Effector memory CD8-positive, alpha-beta T cell (primary cell): ENCODE results near the gene ADAMTS3.

ENCODE experiments used
- ATAC-seq: fragments of 150-1000 bp; cut with Tn5 transposase; replicated peaks from 2 replicates; pipeline ENCODE4 v1.10.0; 2021; ENCODE audit warnings: mild to moderate bottlenecking, moderate library complexity
- DNase-seq, 3 experiments: peaks; one replicate each; pipeline ENCODE4 v3.0.0; 2021
- H3K27ac Mint-ChIP-seq, 2 donors: one replicate each; pipeline ENCODE4 v1.8.0; 2022; ENCODE audit warnings: mild to moderate bottlenecking in 2 of 2, mixed read lengths in 2 of 2, moderate library complexity in 2 of 2
- H3K27me3 Mint-ChIP-seq, 2 donors: one replicate each; pipeline ENCODE4 v1.8.0; 2022; ENCODE audit warnings: mixed read lengths in 2 of 2
- H3K36me3 Mint-ChIP-seq: one replicate; pipeline ENCODE4 v1.8.0; 2022; ENCODE audit warnings: mild to moderate bottlenecking, moderate library complexity, mixed read lengths; ENCODE audit not compliant: insufficient read depth
- H3K4me1 Mint-ChIP-seq, 2 donors: one replicate each; pipeline ENCODE4 v1.8.0; 2022; ENCODE audit warnings: low read depth in 2 of 2, mixed read lengths in 2 of 2
- H3K4me3 Mint-ChIP-seq, 2 donors: one replicate each; pipeline ENCODE4 v1.8.0; 2022; ENCODE audit warnings: mild to moderate bottlenecking in 2 of 2, mixed read lengths in 2 of 2, moderate library complexity in 2 of 2
- H3K9me3 Mint-ChIP-seq, 2 donors: one replicate each; pipeline ENCODE4 v1.8.0; 2022; ENCODE audit warnings: mixed read lengths in 2 of 2

ADAMTS3 gene

GRCh38 chr4:72290737-72291136 lies 278.3 kb downstream of the ADAMTS3 start:
- Mint-ChIP-seq H3K27ac (no peak overlapping the region), H3K36me3 (no peaks in the 10 kb centered on the region)
- no peak for ATAC-seq

GRCh38 chr4:72286910-72287309 lies 282.1 kb downstream of the ADAMTS3 start:
- no peak for DNase-seq
- H3K9me3 Mint-ChIP-seq = no peaks in the 10 kb centered on the region
- no peaks in the 10 kb centered on the region for H3K4me1 Mint-ChIP-seq
- no peaks in the 10 kb centered on the region for H3K27me3 Mint-ChIP-seq
- no peaks in the 10 kb centered on the region for H3K36me3 Mint-ChIP-seq
- no peak for ATAC-seq
- H3K27ac Mint-ChIP-seq = peak overlapping the region in 1 of 2 donors; percentile 39
- H3K4me3 Mint-ChIP-seq = no peak overlapping the region

More at GRCh38 chr4:72290737-72291136, 278.3 kb downstream of the ADAMTS3 start:
- H3K9me3 Mint-ChIP-seq = no peaks in the 10 kb centered on the region
- no peak for DNase-seq
- H3K4me1 Mint-ChIP-seq = no peaks in the 10 kb centered on the region
- peaks cover 11 to 19% of the 10 kb centered on the region in 2 donors for H3K27me3 Mint-ChIP-seq
- no peak overlapping the region for H3K4me3 Mint-ChIP-seq

DNA sequence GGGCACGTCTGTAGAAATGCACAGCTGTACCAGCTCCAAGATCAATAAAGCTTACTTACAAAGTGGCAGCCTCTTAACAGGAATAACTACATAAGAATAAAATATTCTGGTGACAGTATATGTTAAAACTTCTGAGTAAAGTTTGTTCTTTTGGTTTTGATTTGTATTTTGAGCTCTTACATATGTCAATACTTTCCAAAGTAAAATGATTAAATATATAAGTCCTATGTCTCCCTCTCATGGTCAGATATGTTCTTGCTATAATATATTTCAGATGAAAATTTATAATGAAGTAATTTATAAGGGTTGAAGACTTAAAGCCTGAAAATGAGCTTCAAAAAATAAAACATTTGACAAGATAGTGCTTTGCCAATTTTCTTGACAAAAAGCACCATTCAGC lies 282.8 kb downstream of the ADAMTS3 start:
- no peak overlapping the region for H3K27ac Mint-ChIP-seq
- H3K27me3 Mint-ChIP-seq = peaks cover 0 to 2% of the 10 kb centered on the region in 2 donors
- no peak for ATAC-seq
- H3K4me1 Mint-ChIP-seq = no peaks in the 10 kb centered on the region
- no peaks in the 10 kb centered on the region for H3K36me3 Mint-ChIP-seq
- no peak overlapping the region for H3K4me3 Mint-ChIP-seq
- H3K9me3 Mint-ChIP-seq = no peaks in the 10 kb centered on the region
- DNase-seq = no peak

DNA sequence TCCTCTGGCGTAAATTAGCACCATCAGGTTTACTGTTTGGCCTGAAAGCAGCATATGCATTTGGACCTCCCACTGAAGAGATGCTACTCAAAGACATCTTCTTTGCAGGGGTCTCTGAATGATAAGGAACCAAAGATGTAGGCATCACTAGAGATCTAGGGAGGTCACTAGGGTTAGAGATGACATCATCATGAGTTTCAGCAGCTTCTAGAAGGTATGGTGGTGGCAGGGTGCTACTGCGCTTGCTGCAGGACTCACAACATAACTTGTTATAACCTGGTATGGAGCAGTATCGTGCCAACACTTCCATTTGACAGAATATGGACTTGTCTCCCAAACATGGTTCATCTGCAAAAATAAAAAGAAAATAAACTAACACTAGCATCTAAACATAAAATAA lies 285.7 kb downstream of the ADAMTS3 start:
- H3K27me3 Mint-ChIP-seq = peaks cover 0 to 7% of the 10 kb centered on the region in 2 donors
- ATAC-seq = no peak
- H3K27ac Mint-ChIP-seq = no peak overlapping the region
- no peaks in the 10 kb centered on the region for H3K9me3 Mint-ChIP-seq
- no peak overlapping the region for H3K4me3 Mint-ChIP-seq
- no peak for DNase-seq
- H3K36me3 Mint-ChIP-seq = no peaks in the 10 kb centered on the region
- no peaks in the 10 kb centered on the region for H3K4me1 Mint-ChIP-seq

DNA sequence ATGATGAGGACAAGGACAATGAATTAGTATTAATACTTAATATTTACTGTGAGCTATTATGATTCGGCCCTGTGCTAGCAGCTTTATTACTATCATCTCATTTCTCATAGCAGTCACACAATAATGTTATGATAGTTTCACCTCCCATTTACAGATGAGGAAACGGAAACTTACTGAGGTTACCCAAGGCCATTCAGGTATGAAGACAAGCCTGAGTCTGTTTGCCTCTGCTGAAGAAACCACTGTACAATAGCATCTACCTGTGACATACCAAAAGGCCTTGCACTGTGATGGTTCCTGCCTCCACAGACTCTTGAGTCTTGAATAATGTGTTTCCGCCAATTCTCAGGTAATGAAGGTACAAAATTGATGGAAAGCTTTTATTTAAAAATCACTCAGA lies 288.8 kb downstream of the ADAMTS3 start:
- no peaks in the 10 kb centered on the region for H3K36me3 Mint-ChIP-seq
- H3K9me3 Mint-ChIP-seq = no peaks in the 10 kb centered on the region
- H3K4me1 Mint-ChIP-seq = no peaks in the 10 kb centered on the region
- peaks cover 0 to 7% of the 10 kb centered on the region in 2 donors for H3K27me3 Mint-ChIP-seq
- ATAC-seq (no peak), DNase-seq (no peak)
- H3K4me3 Mint-ChIP-seq = no peak overlapping the region
- no peak overlapping the region for H3K27ac Mint-ChIP-seq

DNA sequence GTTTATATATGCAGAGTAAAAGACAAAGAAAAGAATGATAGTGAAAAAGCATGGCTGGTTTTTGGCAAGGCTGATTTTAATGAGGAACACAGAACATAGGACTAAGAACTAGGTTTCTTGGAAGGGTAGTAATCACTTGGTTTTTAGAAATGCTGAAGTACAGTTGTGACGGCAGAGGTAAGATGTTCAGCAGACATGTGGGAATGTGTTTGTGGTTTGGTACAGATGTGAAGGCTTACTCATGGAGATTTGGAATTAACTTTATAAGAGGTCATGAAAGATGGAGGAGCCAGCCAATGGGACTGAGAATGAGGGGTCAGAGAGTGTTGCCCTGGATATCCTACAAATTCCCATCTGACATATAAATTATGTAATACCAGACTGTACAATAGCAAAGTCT lies 293.6 kb downstream of the ADAMTS3 start:
- H3K9me3 Mint-ChIP-seq = peaks cover 2 to 3% of the 10 kb centered on the region in 2 donors
- no peaks in the 10 kb centered on the region for H3K27me3 Mint-ChIP-seq
- DNase-seq (no peak), ATAC-seq (no peak)
- H3K27ac Mint-ChIP-seq = no peak overlapping the region
- H3K4me1 Mint-ChIP-seq = no peaks in the 10 kb centered on the region
- H3K4me3 Mint-ChIP-seq = no peak overlapping the region
- H3K36me3 Mint-ChIP-seq = no peaks in the 10 kb centered on the region

GRCh38 chr4:72274251-72274650 lies 294.8 kb downstream of the ADAMTS3 start:
- Mint-ChIP-seq H3K36me3 (no peaks in the 10 kb centered on the region), H3K27ac (no peak overlapping the region), H3K9me3 (peaks cover 2 to 8% of the 10 kb centered on the region in 2 donors), H3K4me3 (no peak overlapping the region), H3K4me1 (no peaks in the 10 kb centered on the region), H3K27me3 (no peaks in the 10 kb centered on the region)
- ATAC-seq = no peak
- no peak for DNase-seq

GRCh38 chr4:72255269-72255668 lies 313.8 kb downstream of the ADAMTS3 start:
- ATAC-seq = no peak
- H3K4me3 Mint-ChIP-seq = no peak overlapping the region
- no peak overlapping the region for H3K27ac Mint-ChIP-seq

DNA sequence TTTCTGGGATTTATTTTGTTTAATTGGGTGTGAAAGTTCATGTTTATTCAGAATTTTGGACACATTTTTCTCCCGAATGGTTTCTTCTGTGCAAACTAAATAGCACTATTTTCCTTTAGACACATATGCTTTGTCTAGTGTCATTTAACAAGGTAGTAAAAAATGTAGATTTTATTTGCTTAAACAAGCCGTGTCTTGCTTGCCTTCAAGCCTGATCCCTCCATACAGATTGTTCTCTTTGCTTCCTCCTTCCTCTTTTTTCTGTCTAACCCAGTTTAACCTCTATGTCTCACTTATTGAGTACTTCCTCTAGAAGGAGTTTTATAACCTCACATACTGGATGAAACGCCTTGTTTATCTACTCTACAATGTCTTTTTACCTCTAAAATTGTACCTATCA lies 325.4 kb downstream of the ADAMTS3 start:
- Mint-ChIP-seq H3K9me3 (no peaks in the 10 kb centered on the region), H3K4me3 (no peak overlapping the region), H3K27me3 (no peaks in the 10 kb centered on the region), H3K4me1 (no peaks in the 10 kb centered on the region), H3K27ac (no peak overlapping the region), H3K36me3 (no peaks in the 10 kb centered on the region)
- DNase-seq (no peak), ATAC-seq (no peak)

More at GRCh38 chr4:72255269-72255668, 313.8 kb downstream of the ADAMTS3 start:
- H3K9me3 Mint-ChIP-seq = no peaks in the 10 kb centered on the region
- no peaks in the 10 kb centered on the region for H3K4me1 Mint-ChIP-seq
- no peak for DNase-seq
- H3K27me3 Mint-ChIP-seq = no peaks in the 10 kb centered on the region
- no peaks in the 10 kb centered on the region for H3K36me3 Mint-ChIP-seq

GRCh38 chr4:72239487-72240116 lies 329.4 kb downstream of the ADAMTS3 start:
- Mint-ChIP-seq H3K4me3 (no peak overlapping the region), H3K27ac (no peak overlapping the region), H3K4me1 (no peaks in the 10 kb centered on the region), H3K27me3 (no peaks in the 10 kb centered on the region), H3K9me3 (peaks cover 3 to 7% of the 10 kb centered on the region in 2 donors), H3K36me3 (no peaks in the 10 kb centered on the region)
- ATAC-seq (no peak), DNase-seq (no peak)
